HL-60 (cell line): ENCODE results near the gene FOXP1.

Experiments
- POLR2AphosphoS5 ChIP-seq: IDR thresholded peaks from 2 replicates; pipeline ENCODE4 v1.6.1; 2012; ENCODE audit warnings: low read depth
- TF ChIP-seq, protein P1 (sequence below): IDR thresholded peaks from one replicate; pipeline ENCODE4 v1.5.1; 2011; ENCODE audit warnings: low read length, control low read depth, inconsistent platforms; ENCODE audit not compliant: insufficient read depth

DNA sequence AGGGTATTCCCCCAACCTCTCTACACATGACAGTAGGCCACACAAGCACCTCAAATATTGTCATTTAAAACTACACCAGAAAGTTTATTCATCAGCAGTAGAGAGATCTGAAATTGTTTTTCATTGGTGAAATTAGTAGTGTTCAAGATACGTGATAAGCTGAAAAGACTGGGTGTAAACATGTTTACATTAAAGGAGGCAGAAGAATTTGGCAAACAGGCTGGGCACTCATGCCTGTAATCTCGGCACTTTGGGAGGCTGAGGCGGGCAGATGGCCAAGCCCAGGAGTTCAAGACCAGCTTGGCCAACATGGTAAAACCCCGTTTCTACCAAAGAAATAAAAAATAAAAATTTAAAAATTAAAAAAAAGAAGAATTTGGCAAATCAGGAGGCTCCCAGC, 255.6 kb downstream of the FOXP1 start:
- no peak for TF ChIP-seq POLR2AphosphoS5
- TF ChIP-seq, protein P1, sequence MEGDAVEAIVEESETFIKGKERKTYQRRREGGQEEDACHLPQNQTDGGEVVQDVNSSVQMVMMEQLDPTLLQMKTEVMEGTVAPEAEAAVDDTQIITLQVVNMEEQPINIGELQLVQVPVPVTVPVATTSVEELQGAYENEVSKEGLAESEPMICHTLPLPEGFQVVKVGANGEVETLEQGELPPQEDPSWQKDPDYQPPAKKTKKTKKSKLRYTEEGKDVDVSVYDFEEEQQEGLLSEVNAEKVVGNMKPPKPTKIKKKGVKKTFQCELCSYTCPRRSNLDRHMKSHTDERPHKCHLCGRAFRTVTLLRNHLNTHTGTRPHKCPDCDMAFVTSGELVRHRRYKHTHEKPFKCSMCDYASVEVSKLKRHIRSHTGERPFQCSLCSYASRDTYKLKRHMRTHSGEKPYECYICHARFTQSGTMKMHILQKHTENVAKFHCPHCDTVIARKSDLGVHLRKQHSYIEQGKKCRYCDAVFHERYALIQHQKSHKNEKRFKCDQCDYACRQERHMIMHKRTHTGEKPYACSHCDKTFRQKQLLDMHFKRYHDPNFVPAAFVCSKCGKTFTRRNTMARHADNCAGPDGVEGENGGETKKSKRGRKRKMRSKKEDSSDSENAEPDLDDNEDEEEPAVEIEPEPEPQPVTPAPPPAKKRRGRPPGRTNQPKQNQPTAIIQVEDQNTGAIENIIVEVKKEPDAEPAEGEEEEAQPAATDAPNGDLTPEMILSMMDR = no peak
